HK-2 (cell line): ENCODE results near the gene ALOX12.
"Not testable (repeated sequence)": the region's sequence is repeated elsewhere in the genome, so short reads cannot be mapped to it uniquely, and the experiment has no call there.

Experiments
- DNase-seq: peaks from one replicate; pipeline ENCODE4 v3.0.0-alpha.2; 2018; ENCODE audit not compliant: unreplicated experiment

ALOX12 gene, protein sequence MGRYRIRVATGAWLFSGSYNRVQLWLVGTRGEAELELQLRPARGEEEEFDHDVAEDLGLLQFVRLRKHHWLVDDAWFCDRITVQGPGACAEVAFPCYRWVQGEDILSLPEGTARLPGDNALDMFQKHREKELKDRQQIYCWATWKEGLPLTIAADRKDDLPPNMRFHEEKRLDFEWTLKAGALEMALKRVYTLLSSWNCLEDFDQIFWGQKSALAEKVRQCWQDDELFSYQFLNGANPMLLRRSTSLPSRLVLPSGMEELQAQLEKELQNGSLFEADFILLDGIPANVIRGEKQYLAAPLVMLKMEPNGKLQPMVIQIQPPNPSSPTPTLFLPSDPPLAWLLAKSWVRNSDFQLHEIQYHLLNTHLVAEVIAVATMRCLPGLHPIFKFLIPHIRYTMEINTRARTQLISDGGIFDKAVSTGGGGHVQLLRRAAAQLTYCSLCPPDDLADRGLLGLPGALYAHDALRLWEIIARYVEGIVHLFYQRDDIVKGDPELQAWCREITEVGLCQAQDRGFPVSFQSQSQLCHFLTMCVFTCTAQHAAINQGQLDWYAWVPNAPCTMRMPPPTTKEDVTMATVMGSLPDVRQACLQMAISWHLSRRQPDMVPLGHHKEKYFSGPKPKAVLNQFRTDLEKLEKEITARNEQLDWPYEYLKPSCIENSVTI

GRCh38 chr17:6995500-6996255 lies at the start of gene ALOX12:
ALOX12 (plus strand) TSS chr17:6996049; CDS start chr17:6996118, 69 bp downstream.
- no peak for DNase-seq

DNA sequence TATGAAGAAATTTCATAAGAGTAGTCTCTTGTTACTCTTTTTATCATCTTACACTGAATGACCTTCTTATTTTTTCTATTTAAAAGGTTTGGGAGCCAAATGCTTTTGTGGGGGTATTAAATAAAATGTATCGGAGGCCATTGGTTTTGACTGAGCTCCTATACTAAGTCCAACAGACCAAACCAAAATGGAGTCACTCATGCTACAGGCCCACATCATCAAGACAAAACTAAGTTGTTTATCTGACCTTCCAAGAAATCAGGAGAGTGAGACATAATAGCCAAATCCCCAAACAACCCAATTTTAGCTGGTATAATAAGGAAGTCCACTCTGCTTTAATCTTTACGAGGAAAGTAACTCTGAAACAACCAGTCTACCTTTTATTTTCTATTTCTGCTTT lies 48.1 kb upstream of the ALOX12 start:
- DNase-seq, result no peak

GRCh38 chr17:6948562-6948961 lies 47.3 kb upstream of the ALOX12 start:
- no peak for DNase-seq

DNA sequence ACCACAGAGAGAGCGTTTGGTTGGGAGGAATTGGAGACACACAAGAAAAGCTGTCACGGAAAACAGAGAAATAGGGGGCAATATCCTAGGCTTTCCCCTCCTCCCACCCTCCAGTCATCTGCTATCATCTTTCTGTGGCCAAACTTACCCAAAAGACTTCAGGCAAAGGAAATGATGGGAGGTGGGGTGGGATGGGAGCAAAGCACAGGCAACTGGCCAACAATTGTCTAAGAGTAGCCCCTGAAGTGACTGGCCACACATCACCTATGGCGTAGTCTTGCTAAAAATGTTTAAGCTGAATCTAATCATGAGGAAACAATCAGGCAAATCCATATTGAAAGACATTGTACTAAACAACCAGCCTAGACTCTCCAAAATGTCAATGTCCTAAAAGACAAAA lies 46.9 kb upstream of the ALOX12 start:
- no peak for DNase-seq

- not testable (repeated sequence) for DNase-seq
Measured at GRCh38 chr17:6950938-6951337, 44.9 kb upstream of the ALOX12 start.

DNA sequence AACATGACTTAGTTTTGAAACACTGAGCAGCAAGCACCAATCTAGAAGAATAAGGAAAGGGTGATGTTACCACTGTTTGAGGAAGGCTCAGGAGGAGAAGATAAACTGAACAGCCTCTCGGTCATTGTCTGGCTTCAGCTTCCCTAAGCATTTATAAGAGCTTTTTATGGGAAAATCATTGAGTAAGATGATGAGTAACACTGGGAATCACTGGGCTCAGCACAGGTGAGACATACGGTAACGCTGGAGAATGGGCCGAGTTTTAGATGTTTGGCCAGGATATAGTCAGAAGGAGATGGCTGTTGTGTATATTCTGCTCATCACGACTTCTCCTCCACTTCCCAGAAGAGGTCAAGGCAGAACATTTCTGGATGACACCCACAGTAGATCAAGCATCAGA lies 42.2 kb upstream of the ALOX12 start:
- no peak for DNase-seq

DNA sequence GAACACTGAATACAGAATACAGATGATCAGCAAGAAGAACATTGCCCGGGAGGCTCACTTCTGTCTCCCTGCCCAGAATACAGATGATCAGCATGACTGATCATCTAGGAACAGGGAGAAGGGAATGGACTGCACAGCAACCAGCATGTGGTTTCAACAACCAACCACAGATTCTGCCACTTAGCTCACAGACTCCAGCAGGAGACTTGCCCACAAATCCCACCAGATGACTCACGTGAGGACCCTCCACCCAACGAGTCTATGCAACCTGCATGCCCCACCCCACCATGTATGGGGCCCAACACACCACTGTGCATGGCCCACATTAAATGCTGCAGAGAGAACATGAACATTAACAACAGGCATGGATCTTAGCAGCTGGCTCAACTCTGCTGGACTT lies 36.1 kb upstream of the ALOX12 start:
- no peak for DNase-seq

DNA sequence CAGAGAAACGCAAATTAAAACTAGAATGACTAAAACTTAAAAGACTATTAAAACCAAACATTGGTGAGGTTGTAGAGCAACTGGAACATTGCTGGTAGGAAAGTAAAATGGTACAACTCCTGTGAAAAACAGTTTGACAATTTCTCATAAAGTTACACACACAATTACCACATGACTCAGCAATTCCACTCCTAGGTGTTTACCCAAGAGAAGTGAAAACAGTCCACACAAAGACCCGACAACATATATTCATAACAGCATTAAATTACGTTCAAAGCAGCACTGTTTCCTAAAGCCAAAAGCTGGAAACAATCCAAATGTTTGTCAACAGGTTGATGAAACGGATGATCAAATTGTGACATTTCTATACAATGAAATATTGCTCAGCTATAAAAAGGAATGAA lies 26.5 kb upstream of the ALOX12 start:
- no peak for DNase-seq

DNA sequence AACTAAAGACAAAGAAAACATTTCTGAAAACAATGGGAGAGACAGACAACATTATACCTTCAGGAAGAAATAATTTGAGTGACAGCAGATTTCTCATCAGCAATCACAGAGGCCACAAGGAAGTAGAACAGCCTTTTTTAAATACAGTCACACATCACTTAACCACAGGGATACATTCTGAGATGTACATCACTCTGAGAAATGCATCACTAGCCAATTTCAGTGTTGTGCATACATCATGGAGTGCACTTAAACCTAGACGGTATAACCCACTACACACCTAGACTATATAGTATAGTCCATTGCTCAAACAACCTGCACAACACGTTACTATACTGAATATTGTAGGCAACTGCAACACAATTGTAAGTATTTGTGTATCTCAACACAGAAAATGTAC lies 24.9 kb upstream of the ALOX12 start:
- DNase-seq, result no peak

DNA sequence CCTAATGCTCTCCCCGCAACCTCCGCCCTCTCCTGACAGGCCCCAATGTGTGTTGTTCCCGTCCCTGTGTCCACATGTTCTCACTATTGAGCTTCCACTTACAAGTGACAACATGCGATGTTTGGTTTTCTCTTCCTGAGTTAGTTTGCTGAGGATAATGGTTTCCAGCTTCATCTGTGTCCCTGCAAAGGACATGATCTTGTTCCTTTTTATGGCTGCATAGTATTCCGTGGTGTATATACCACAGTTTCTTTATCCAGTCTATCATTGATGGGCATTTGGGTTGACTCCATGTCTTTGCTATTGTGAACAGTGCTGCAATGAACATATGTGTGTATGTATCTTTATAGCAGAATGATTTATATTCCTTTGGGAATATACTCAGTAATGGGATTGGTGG lies 16.4 kb upstream of the ALOX12 start:
- not testable (repeated sequence) for DNase-seq

DNA sequence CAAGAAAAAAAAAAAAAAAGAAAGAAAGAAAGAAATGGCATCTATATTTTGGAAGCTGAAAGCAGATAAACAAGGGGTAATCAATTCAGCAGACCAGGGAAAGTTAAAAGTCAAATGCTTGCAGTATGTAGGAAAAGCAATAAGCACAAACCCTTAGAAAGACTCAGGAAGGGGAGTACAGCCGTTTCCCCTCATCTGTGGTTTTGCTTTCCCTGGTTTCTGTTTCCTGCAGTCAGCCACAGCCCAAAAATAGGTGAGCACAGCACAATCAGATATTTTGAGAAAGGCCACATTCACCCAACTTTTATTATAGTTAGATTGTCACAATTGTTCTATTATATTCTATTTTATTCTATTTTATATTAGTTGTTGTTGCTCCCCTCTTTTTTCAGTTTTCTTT lies 14.4 kb upstream of the ALOX12 start:
- no peak for DNase-seq

- DNase-seq, result no peak
Measured at GRCh38 chr17:6985266-6985665, 10.6 kb upstream of the ALOX12 start.

- no peak for DNase-seq
Measured at GRCh38 chr17:6986676-6987075, 9.2 kb upstream of the ALOX12 start.

DNA sequence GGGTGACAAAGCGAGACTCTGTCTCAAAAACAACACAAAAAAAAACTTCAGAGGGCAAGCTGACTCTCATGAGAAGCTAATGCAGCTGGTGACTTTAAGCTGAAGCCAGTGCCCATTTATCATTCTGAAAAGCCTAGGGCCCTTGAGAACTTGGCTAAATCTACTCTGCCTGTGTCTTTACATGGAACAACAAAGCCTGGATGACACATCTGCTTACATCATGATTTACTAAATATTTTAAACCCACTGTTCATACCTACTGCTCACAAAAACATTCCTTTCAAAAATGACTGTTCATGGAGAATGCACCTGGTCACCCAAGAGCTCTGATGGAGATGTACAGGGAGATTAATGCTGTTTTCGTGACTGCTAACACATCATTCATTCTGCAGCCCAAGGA lies 6.1 kb upstream of the ALOX12 start:
- no peak for DNase-seq

GRCh38 chr17:6993613-6994056 lies 2.2 kb upstream of the ALOX12 start:
- not testable (repeated sequence) for DNase-seq

- DNase-seq, result no peak
Measured at GRCh38 chr17:6994118-6994598, 1.7 kb upstream of the ALOX12 start.

- no peak for DNase-seq
Measured at GRCh38 chr17:6994666-6995256, 1.1 kb upstream of the ALOX12 start.

GRCh38 chr17:6996256-6997011 lies 585 bp downstream of the ALOX12 start:
- no peak for DNase-seq

- no peak for DNase-seq
Measured at GRCh38 chr17:6997171-6997570, 1.3 kb downstream of the ALOX12 start.

- no peak for DNase-seq
Measured at GRCh38 chr17:6998855-6999508, 3.1 kb downstream of the ALOX12 start.
